Measurements from ENCODE around the gene UROS.

UROS gene

GRCh38 chr10:125822878-125823662 lies at the start of gene UROS, which contains the start of gene BCCIP:
TSS of gene UROS (minus strand) at chr10:125823258. CDS start at chr10:125816499, 6,759 bp downstream.
TSS of gene BCCIP (plus strand) at chr10:125823546. CDS start at chr10:125823558, 12 bp downstream.
- TF ChIP-seq MAX (IDR thresholded peaks at IDR 0.05) (peak; percentile 80), CREB1 (IDR thresholded peaks at IDR 0.05; ENCODE audit: low read depth) (no peak), EGR1 (IDR thresholded peaks at IDR 0.05) (no peak), REST (IDR thresholded peaks at IDR 0.05; ENCODE audit: low read depth) (no peak), RAD21 (IDR thresholded peaks at IDR 0.05; ENCODE audit: low read depth) (no peak), NFIC (IDR thresholded peaks at IDR 0.05) (no peak), ZBTB7A (IDR thresholded peaks at IDR 0.05; ENCODE audit: low read depth) (peak; percentile 98), TEAD4 (IDR thresholded peaks at IDR 0.05) (peak; percentile 36; the same call in 1 of the 2 replicates), TAF1 (IDR thresholded peaks at IDR 0.05; ENCODE audit: low read depth) (peak; percentile 96), FOXM1 (IDR thresholded peaks at IDR 0.05; ENCODE audit: borderline replicate concordance, low read depth) (no peak), EP300 (IDR thresholded peaks at IDR 0.05; ENCODE audit: borderline replicate concordance) (peak; percentile 72; the same call in 1 of the 2 replicates), TCF12 (IDR thresholded peaks at IDR 0.05; ENCODE audit: low read depth) (no peak; the same call in 1 of the 2 replicates), YY1 (IDR thresholded peaks at IDR 0.05; ENCODE audit: low read depth) (peak; percentile 98), CEBPB (IDR thresholded peaks at IDR 0.05) (no peak)
- TF ChIP-seq, protein P1, sequence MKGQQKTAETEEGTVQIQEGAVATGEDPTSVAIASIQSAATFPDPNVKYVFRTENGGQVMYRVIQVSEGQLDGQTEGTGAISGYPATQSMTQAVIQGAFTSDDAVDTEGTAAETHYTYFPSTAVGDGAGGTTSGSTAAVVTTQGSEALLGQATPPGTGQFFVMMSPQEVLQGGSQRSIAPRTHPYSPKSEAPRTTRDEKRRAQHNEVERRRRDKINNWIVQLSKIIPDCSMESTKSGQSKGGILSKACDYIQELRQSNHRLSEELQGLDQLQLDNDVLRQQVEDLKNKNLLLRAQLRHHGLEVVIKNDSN (IDR thresholded peaks at IDR 0.05) = peak; percentile 2

DNA sequence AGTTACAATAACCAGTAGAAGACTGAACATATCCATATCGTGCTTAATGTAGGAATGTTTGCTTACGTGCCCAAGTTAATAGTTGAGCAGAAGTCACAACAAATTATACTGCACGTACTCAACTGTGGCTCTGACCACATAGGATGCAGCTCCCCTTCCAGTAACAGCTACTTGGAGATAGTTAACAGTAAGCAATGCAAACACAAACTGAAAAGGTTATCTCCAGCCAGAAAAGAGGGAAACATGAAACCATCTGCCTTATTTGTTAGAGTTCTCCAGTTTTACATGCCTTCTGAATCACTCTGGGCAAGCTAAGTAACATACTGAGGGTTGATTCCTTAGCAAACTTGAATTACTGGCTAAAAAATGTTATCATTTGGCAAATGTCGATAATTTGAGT lies 48.3 kb upstream of the UROS start:
- no peak for TF ChIP-seq RAD21 (IDR thresholded peaks at IDR 0.05; ENCODE audit: low read depth)
- TF ChIP-seq TAF1 (IDR thresholded peaks at IDR 0.05; ENCODE audit: low read depth) = no peak
- TF ChIP-seq EGR1 (IDR thresholded peaks at IDR 0.05) = no peak
- no peak for TF ChIP-seq NFIC (IDR thresholded peaks at IDR 0.05)
- no peak for TF ChIP-seq MAX (IDR thresholded peaks at IDR 0.05)
- no peak for TF ChIP-seq YY1 (IDR thresholded peaks at IDR 0.05; ENCODE audit: low read depth)
- TF ChIP-seq TCF12 (IDR thresholded peaks at IDR 0.05; ENCODE audit: low read depth) = no peak
- TF ChIP-seq CEBPB (IDR thresholded peaks at IDR 0.05) = no peak
- no peak for TF ChIP-seq TEAD4 (IDR thresholded peaks at IDR 0.05)
- TF ChIP-seq ZBTB7A (IDR thresholded peaks at IDR 0.05; ENCODE audit: low read depth) = no peak
- TF ChIP-seq, protein P1 (IDR thresholded peaks at IDR 0.05) = no peak
- TF ChIP-seq REST (IDR thresholded peaks at IDR 0.05; ENCODE audit: low read depth) = no peak
- TF ChIP-seq FOXM1 (IDR thresholded peaks at IDR 0.05; ENCODE audit: borderline replicate concordance, low read depth) = no peak
- no peak for TF ChIP-seq CREB1 (IDR thresholded peaks at IDR 0.05; ENCODE audit: low read depth)
- no peak for TF ChIP-seq EP300 (IDR thresholded peaks at IDR 0.05; ENCODE audit: borderline replicate concordance)

- TF ChIP-seq RAD21 (IDR thresholded peaks at IDR 0.05; ENCODE audit: low read depth) (peak; percentile 92), FOXM1 (IDR thresholded peaks at IDR 0.05; ENCODE audit: borderline replicate concordance, low read depth) (no peak)
These were observed 45.4 kb upstream of the UROS start for GRCh38 chr10:125868372-125868975.

GRCh38 chr10:125866421-125867029 lies 43.5 kb upstream of the UROS start:
- TF ChIP-seq TCF12 (IDR thresholded peaks at IDR 0.05; ENCODE audit: low read depth) (no peak), FOXM1 (IDR thresholded peaks at IDR 0.05; ENCODE audit: borderline replicate concordance, low read depth) (no peak), CEBPB (IDR thresholded peaks at IDR 0.05) (no peak), YY1 (IDR thresholded peaks at IDR 0.05; ENCODE audit: low read depth) (no peak), EP300 (IDR thresholded peaks at IDR 0.05; ENCODE audit: borderline replicate concordance) (no peak), TAF1 (IDR thresholded peaks at IDR 0.05; ENCODE audit: low read depth) (no peak), EGR1 (IDR thresholded peaks at IDR 0.05) (no peak), RAD21 (IDR thresholded peaks at IDR 0.05; ENCODE audit: low read depth) (no peak), REST (IDR thresholded peaks at IDR 0.05; ENCODE audit: low read depth) (no peak), CREB1 (IDR thresholded peaks at IDR 0.05; ENCODE audit: low read depth) (no peak), TEAD4 (IDR thresholded peaks at IDR 0.05) (no peak)

Data from Ishikawa (cell line).